Astrocyte (in vitro differentiated cells and primary cell): Measurements from ENCODE around the gene PLCXD3.

ENCODE experiments used
- CTCF ChIP-seq: IDR thresholded peaks from 2 replicates; pipeline ENCODE4 v1.5.1; 2011; ENCODE audit warnings: low read depth, mild to moderate bottlenecking, inconsistent platforms, low read length, moderate library complexity; ENCODE audit not compliant: insufficient read depth
- EZH2 ChIP-seq: IDR thresholded peaks from 2 replicates; pipeline ENCODE4 v1.6.1; 2012; ENCODE audit warnings: mild to moderate bottlenecking, low read length, inconsistent platforms; ENCODE audit not compliant: insufficient read depth

- TF ChIP-seq CTCF = no peak
- TF ChIP-seq EZH2 = no peak
Measured at GRCh38 chr5:41427505-41427904, 82.9 kb downstream of the PLCXD3 start.
